Loucy (cell line): Measurements from ENCODE around the gene ACOXL.

Experiments used
- EZH2phosphoT487 ChIP-seq: fragments of 200-600 bp; IDR thresholded peaks from 2 replicates; pipeline ENCODE4 v1.6.1; 2018; ENCODE audit warnings: antibody characterized with exemption, mild to moderate bottlenecking, moderate library complexity, borderline replicate concordance
- TF ChIP-seq, protein P1 (sequence below): fragments of 200-600 bp; sonication (generic); conservative IDR thresholded peaks from 2 replicates; pipeline ENCODE4 v1.5.1; 2014; ENCODE audit warnings: mild to moderate bottlenecking, antibody characterized with exemption, low read length

DNA sequence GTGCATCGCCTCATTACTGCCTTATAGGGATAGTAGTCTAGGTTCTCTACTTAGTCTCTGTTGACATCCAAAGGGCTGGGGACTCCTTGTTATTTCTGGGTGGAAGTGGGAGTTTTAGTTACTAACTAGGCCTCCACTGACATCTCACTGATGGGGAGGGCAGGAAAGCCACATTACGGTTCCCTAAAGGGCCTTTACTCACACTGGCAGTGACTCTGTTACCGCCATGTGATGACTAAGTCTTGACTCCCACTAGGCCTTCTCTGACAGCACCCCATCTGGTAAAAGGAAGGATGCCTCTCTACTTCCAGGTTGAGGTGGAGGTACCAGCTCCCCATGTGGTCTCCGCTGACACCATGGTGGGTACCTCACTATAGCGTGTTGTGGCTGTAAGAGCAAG lies 374.3 kb downstream of the ACOXL start:
- TF ChIP-seq, protein P1, sequence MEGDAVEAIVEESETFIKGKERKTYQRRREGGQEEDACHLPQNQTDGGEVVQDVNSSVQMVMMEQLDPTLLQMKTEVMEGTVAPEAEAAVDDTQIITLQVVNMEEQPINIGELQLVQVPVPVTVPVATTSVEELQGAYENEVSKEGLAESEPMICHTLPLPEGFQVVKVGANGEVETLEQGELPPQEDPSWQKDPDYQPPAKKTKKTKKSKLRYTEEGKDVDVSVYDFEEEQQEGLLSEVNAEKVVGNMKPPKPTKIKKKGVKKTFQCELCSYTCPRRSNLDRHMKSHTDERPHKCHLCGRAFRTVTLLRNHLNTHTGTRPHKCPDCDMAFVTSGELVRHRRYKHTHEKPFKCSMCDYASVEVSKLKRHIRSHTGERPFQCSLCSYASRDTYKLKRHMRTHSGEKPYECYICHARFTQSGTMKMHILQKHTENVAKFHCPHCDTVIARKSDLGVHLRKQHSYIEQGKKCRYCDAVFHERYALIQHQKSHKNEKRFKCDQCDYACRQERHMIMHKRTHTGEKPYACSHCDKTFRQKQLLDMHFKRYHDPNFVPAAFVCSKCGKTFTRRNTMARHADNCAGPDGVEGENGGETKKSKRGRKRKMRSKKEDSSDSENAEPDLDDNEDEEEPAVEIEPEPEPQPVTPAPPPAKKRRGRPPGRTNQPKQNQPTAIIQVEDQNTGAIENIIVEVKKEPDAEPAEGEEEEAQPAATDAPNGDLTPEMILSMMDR, result no peak
- TF ChIP-seq EZH2phosphoT487, result no peak
